Bronchial epithelial cell (primary cell): ENCODE data around the gene CRYZ. TPM values are rescaled to one million over a fixed set of nuclear protein-coding genes. Genes with fewer than 3 reads are reported as not detected.
A peak's percentile ranks its signal among the peaks of the same experiment; 100 is the strongest.
"Not testable (repeated sequence)": the region's sequence is repeated elsewhere in the genome, so short reads cannot be mapped to it uniquely, and the experiment has no call there.

Experiments
- DNase-seq: peaks from one replicate; pipeline ENCODE4 v3.0.0-alpha.2; 2010; ENCODE audit warnings: low read depth
- FAIRE-seq: peaks from 2 replicates; lab custom pipeline; 2011; peaks lifted over from hg19 to GRCh38; lab: Jason Lieb, UNC
- H3K27me3 ChIP-seq: 2 replicates; pipeline ENCODE4 v1.5.1; 2011; ENCODE audit warnings: low read length; ENCODE audit not compliant: control insufficient read depth, insufficient read depth
- H3K36me3 ChIP-seq: 2 replicates; pipeline ENCODE4 v1.5.1; 2011; ENCODE audit warnings: low read length; ENCODE audit not compliant: control insufficient read depth, insufficient read depth
- H3K4me3 ChIP-seq: 2 replicates; pipeline ENCODE4 v1.5.1; 2011; ENCODE audit warnings: mild to moderate bottlenecking, low read depth, low read length, control low read depth
- total RNA-seq: library from RNA; depleted of rRNA; stranded (reverse); fragments of >200 nt; gene quantifications from 2 replicates; pipeline ENCODE4 v1.2.1, GENCODE V29; 2014
- TF ChIP-seq, protein P1 (sequence below): IDR thresholded peaks from 2 replicates; pipeline ENCODE4 v1.5.1; 2011; ENCODE audit warnings: mild to moderate bottlenecking, moderate library complexity, low read length, control low read depth, inconsistent platforms; ENCODE audit not compliant: insufficient read depth, severe bottlenecking

The CRYZ gene
- total RNA-seq, 1 donor from 2014 or later, result 32.9 TPM

DNA sequence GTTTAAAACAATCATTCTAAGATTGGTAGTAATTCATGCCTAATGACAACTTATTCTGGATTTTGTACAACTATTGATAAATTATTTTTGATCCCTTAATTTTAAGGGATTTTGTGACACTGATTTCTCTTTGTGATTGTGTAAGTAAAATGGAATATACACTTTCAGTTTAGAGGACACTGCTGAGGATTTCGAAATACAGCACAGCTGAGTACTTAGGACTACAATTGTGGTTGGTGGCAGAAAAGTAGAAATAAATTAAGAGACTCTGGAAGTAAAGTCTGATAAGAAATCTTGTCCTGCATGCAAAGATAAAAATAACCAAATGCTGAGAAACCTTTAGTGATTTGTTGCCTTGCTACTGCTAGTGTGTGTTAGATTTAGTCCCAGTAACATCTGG lies 40.1 kb upstream of the CRYZ start:
- H3K36me3 ChIP-seq, result no peaks in the 10 kb centered on the region
- FAIRE-seq (no peak), DNase-seq (no peak)
- TF ChIP-seq, protein P1, sequence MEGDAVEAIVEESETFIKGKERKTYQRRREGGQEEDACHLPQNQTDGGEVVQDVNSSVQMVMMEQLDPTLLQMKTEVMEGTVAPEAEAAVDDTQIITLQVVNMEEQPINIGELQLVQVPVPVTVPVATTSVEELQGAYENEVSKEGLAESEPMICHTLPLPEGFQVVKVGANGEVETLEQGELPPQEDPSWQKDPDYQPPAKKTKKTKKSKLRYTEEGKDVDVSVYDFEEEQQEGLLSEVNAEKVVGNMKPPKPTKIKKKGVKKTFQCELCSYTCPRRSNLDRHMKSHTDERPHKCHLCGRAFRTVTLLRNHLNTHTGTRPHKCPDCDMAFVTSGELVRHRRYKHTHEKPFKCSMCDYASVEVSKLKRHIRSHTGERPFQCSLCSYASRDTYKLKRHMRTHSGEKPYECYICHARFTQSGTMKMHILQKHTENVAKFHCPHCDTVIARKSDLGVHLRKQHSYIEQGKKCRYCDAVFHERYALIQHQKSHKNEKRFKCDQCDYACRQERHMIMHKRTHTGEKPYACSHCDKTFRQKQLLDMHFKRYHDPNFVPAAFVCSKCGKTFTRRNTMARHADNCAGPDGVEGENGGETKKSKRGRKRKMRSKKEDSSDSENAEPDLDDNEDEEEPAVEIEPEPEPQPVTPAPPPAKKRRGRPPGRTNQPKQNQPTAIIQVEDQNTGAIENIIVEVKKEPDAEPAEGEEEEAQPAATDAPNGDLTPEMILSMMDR, result no peak
- H3K4me3 ChIP-seq, result no peak overlapping the region
- no peaks in the 10 kb centered on the region for H3K27me3 ChIP-seq

DNA sequence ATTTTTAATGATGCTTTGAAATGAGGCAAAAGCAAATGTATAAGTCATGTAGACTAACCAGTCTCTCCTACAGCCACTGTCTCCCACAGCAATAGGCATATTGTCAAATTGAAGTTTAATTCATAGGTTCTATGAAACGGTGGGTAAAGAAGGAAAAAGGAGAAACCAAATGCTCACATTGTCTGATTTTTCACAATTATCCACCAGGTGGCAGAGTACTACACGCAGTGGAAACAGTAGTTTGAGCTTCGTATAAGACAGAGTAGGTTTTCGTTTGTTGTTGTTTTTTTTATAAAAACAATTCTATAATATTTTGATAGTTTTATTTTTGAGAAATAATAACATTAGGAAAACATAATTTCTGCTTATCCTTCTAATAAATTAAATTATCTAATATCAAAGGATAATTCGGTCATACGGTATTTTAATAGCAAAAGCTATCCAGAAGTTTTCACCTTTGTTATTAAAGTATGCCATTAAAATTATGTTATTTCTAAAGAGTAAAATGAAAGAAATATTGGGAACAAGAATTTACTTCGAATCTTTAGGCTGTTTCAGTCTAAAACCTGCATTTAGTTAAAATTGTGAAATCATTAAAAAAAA lies 39.2 kb upstream of the CRYZ start:
- Histone ChIP-seq H3K27me3 (no peaks in the 10 kb centered on the region), H3K36me3 (no peaks in the 10 kb centered on the region), H3K4me3 (no peak overlapping the region)
- FAIRE-seq (no peak), DNase-seq (peak; percentile 48)
- TF ChIP-seq, protein P1, result peak; percentile 53

DNA sequence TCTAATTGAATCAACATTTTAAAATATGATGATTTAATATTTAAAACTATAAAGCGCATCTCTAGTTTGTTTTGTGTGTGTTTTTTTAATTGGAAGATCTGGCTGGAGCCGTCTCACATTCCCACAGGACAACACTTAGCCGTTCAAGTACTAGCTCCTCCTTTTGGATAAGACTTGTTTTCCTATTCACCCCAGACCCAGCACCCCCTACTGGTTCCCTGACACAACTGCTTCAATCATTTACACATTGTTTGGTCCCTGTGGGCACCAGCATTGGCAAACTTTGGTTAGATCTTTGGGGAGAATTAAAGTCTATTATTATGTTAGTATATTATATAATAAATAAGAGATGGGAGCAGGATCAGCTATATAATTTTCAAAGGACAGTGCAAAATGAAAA lies 34.6 kb upstream of the CRYZ start:
- Histone ChIP-seq H3K4me3 (no peak overlapping the region), H3K27me3 (no peaks in the 10 kb centered on the region), H3K36me3 (peaks cover 2% of the 10 kb centered on the region)
- TF ChIP-seq, protein P1, result no peak
- FAIRE-seq, result no peak
- DNase-seq, result peak; percentile 23

DNA sequence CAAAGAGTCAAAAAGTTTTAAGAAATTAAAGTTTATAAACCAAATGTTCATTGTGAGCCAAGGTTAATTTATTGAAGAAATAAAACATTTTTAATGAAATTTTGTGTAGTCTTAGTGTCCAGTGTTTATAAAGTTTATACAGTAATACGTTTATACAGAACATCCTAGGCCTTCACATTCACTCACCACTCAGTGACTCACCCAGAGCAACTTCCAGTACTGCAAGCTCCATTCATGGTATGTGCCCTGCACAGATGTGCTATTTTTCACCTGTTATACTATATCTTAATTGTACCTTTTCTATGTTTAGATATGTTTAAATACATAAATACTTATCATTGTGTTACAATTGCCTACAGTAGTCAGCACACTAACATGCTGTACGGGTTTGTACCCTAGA lies 33.7 kb upstream of the CRYZ start:
- Histone ChIP-seq H3K27me3 (no peaks in the 10 kb centered on the region), H3K4me3 (no peak overlapping the region), H3K36me3 (peaks cover 2% of the 10 kb centered on the region)
- TF ChIP-seq, protein P1, result no peak
- FAIRE-seq, result no peak
- peak; percentile 7 for DNase-seq

DNA sequence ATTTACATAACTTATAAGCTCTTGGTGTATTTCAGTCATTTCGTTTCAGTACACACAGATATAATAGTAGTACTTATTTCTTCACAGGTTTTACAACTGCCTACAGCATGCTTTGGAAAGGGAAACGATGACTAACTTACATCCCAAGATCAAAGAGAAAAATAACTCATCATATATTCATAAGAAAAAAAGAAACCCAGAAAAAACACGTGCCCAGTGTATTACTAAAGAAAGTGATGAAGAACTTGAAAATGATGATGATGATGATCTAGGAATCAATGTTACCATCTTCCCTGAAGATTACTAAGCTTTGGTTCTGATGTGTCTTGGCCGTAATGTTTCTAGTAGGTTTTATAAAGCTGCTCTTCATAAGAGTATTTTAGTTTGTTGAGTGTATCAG lies 31.0 kb upstream of the CRYZ start:
- FAIRE-seq, result no peak
- Histone ChIP-seq H3K27me3 (no peaks in the 10 kb centered on the region), H3K36me3 (peaks cover 2% of the 10 kb centered on the region), H3K4me3 (no peak overlapping the region)
- TF ChIP-seq, protein P1, result no peak
- DNase-seq, result no peak

DNA sequence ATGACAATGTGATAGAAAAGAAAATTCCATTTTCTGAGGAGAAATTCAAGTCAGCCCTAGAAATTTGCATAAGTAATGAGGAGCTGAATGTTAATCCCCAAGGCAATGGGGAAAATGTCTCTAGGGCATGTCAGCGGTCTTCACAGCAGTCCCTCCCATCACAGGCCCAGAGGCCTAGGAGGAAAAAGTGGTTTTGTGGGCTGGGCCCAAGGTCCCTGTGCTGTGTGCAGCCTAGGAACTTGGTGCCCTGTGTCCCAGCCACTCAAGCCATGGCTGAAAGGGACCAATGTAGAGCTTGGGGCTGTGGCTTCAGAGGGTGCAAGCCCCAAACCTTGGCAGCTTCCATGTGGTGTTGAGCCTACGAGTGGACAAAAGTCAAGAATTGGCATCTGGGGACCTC lies 23.8 kb upstream of the CRYZ start:
- not testable (repeated sequence) for FAIRE-seq, H3K27me3 ChIP-seq, H3K4me3 ChIP-seq, DNase-seq, H3K36me3 ChIP-seq
